Trophoblast cell (in vitro differentiated cells and primary cell): Measurements from ENCODE around the gene RECQL5.
A peak's percentile ranks its signal among the peaks of the same experiment; 100 is the strongest.
"Not testable (repeated sequence)": the region's sequence is repeated elsewhere in the genome, so short reads cannot be mapped to it uniquely, and the experiment has no call there.

ENCODE experiments used
- DNase-seq, 2 donors: peaks; one replicate each; pipeline ENCODE4 v3.0.0-alpha.2; 2016
- H2AFZ ChIP-seq: 2 replicates; pipeline ENCODE4 v1.6.1; 2013; ENCODE audit warnings: low read length, moderate library complexity, mild to moderate bottlenecking; ENCODE audit not compliant: insufficient read depth, poor library complexity
- H2AK5ac ChIP-seq: 2 replicates; pipeline ENCODE4 v1.6.1; 2013; ENCODE audit warnings: mild to moderate bottlenecking, low read length
- H2BK120ac ChIP-seq: 2 replicates; pipeline ENCODE4 v1.6.1; 2013; ENCODE audit warnings: low read length, mild to moderate bottlenecking, moderate library complexity; ENCODE audit not compliant: insufficient read depth, poor library complexity
- H2BK12ac ChIP-seq: 2 replicates; pipeline ENCODE4 v1.6.1; 2013; ENCODE audit warnings: mild to moderate bottlenecking, low read length, moderate library complexity
- H2BK5ac ChIP-seq: 2 replicates; pipeline ENCODE4 v1.6.1; 2013; ENCODE audit warnings: low read length, low read depth, moderate library complexity, mild to moderate bottlenecking; ENCODE audit not compliant: poor library complexity
- H3K14ac ChIP-seq: 2 replicates; pipeline ENCODE4 v1.6.1; 2013; ENCODE audit warnings: mild to moderate bottlenecking, low read length
- H3K18ac ChIP-seq: 2 replicates; pipeline ENCODE4 v1.6.1; 2013; ENCODE audit warnings: mild to moderate bottlenecking, low read length
- H3K23ac ChIP-seq: 2 replicates; pipeline ENCODE4 v1.6.1; 2013; ENCODE audit warnings: low read length
- H3K27ac ChIP-seq: 2 replicates; pipeline ENCODE4 v1.5.1; 2013; ENCODE audit warnings: low read depth, mild to moderate bottlenecking, inconsistent platforms, low read length, moderate library complexity
- H3K27me3 ChIP-seq: 2 replicates; pipeline ENCODE4 v1.6.1; 2013; ENCODE audit warnings: inconsistent platforms, mild to moderate bottlenecking, low read length, moderate library complexity; ENCODE audit not compliant: insufficient read depth
- H3K36me3 ChIP-seq, 2 experiments: 1 replicate in 1 of 2; 2 replicates in 1 of 2; pipeline ENCODE4 v1.6.1; 2013; ENCODE audit warnings: low read length in 2 of 2, mild to moderate bottlenecking in 2 of 2, moderate library complexity in 1 of 2; ENCODE audit not compliant: insufficient read depth in 2 of 2, control insufficient read depth in 1 of 2
- H3K4ac ChIP-seq: 2 replicates; pipeline ENCODE4 v1.6.1; 2013; ENCODE audit warnings: low read depth, mild to moderate bottlenecking, low read length, moderate library complexity
- H3K4me1 ChIP-seq, 2 experiments: 1 replicate in 1 of 2; 2 replicates in 1 of 2; pipeline ENCODE4 v1.6.1; 2013; ENCODE audit warnings: low read length in 2 of 2, mild to moderate bottlenecking in 2 of 2, moderate library complexity in 1 of 2; ENCODE audit not compliant: insufficient read depth in 2 of 2, control insufficient read depth in 1 of 2
- H3K4me2 ChIP-seq: 2 replicates; pipeline ENCODE4 v1.6.1; 2013; ENCODE audit warnings: inconsistent platforms, mild to moderate bottlenecking, low read length, moderate library complexity
- H3K4me3 ChIP-seq: 2 replicates; pipeline ENCODE4 v1.5.1; 2013; ENCODE audit warnings: mild to moderate bottlenecking, low read depth, low read length, inconsistent platforms
- H3K79me1 ChIP-seq: one replicate; pipeline ENCODE4 v1.6.1; 2013; ENCODE audit warnings: low read length
- H3K79me2 ChIP-seq: 2 replicates; pipeline ENCODE4 v1.6.1; 2013; ENCODE audit warnings: low read length, mild to moderate bottlenecking; ENCODE audit not compliant: control insufficient read depth, insufficient read depth, poor library complexity
- H3K9ac ChIP-seq: 2 replicates; pipeline ENCODE4 v1.6.1; 2013; ENCODE audit warnings: mild to moderate bottlenecking, low read length
- H3K9me3 ChIP-seq: 2 replicates; pipeline ENCODE4 v1.6.1; 2013; ENCODE audit warnings: low read depth, mild to moderate bottlenecking, control low read depth, inconsistent platforms, low read length; ENCODE audit not compliant: insufficient read depth
- H4K12ac ChIP-seq: 2 replicates; pipeline ENCODE4 v1.6.1; 2013; ENCODE audit warnings: low read depth, mild to moderate bottlenecking, low read length, moderate library complexity
- H4K8ac ChIP-seq: 2 replicates; pipeline ENCODE4 v1.6.1; 2013; ENCODE audit warnings: low read depth, mild to moderate bottlenecking, low read length, moderate library complexity
- H4K91ac ChIP-seq: one replicate; pipeline ENCODE4 v1.6.1; 2013; ENCODE audit warnings: low read depth, mild to moderate bottlenecking, low read length, moderate library complexity
- WGBS: extraction: QIAGEN DNeasy Blood & Tissue Kit; methylation state at CpG from one replicate; pipeline ENCODE4 v1.1.7; 2013; ENCODE audit warnings: missing lambda C conversion rate; ENCODE audit not compliant: insufficient read length, insufficient coverage; ENCODE audit errors: extremely low coverage; 5-methylcytosine and 5-hydroxymethylcytosine counted together

Gene RECQL5

GRCh38 chr17:75639771-75640555, 27.0 kb downstream of the RECQL5 start:
- Histone ChIP-seq H2BK5ac (no peak overlapping the region), H3K79me2 (no peaks in the 10 kb centered on the region), H4K12ac (no peak overlapping the region), H3K4me1 (peaks cover 33% of the 10 kb centered on the region in 2 experiments), H2AFZ (no peak overlapping the region), H3K18ac (no peak overlapping the region), H3K4me3 (no peak overlapping the region), H4K91ac (peak overlapping the region; percentile 40), H3K23ac (no peak overlapping the region), H3K4me2 (peak overlapping the region; percentile 7), H3K36me3 (peaks cover 0 to 4% of the 10 kb centered on the region in 2 experiments), H3K27ac (no peak overlapping the region), H3K79me1 (peaks cover 22% of the 10 kb centered on the region), H4K8ac (no peak overlapping the region), H3K9me3 (peaks cover 1% of the 10 kb centered on the region), H3K4ac (no peak overlapping the region), H3K9ac (no peak overlapping the region), H3K27me3 (no peaks in the 10 kb centered on the region), H3K14ac (peak overlapping the region; percentile 18), H2BK12ac (peak overlapping the region; percentile 8), H2BK120ac (peak overlapping the region; percentile 18), H2AK5ac (peak overlapping the region; percentile 27)
- DNase-seq, result peak; percentile 63 to 83
- no CpG with 5 or more reads among the region's 30 CpGs for WGBS

DNA sequence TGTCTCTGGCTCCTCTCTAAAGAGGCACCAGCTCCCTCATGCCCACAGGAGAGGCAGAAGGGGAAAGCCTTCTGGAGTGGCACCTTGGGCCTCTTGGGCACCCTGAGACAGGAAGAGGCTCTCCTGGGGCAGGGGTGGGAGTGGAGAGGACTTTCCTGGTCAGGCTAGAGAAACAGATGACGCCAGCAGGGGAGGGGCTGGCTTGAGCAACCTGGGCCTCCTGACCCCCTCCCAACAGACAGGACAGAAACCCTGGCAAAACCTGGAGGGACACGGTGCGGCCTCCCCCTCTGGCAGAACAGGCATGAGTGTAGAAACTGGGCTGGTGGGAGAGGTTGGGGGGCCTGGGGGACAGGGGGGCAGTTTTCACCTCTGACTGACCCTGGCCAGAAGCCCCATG, 27.6 kb downstream of the RECQL5 start:
- Histone ChIP-seq H3K9ac (no peak overlapping the region), H3K27ac (no peak overlapping the region), H3K79me1 (peaks cover 22% of the 10 kb centered on the region), H3K9me3 (peaks cover 1% of the 10 kb centered on the region), H3K23ac (no peak overlapping the region), H3K4me2 (no peak overlapping the region), H2BK120ac (no peak overlapping the region), H4K91ac (peak overlapping the region; percentile 29), H3K14ac (no peak overlapping the region), H2AK5ac (no peak overlapping the region), H2BK12ac (no peak overlapping the region), H4K12ac (no peak overlapping the region), H3K36me3 (peaks cover 0 to 4% of the 10 kb centered on the region in 2 experiments), H4K8ac (no peak overlapping the region), H3K18ac (peak overlapping the region; percentile 20), H2BK5ac (no peak overlapping the region), H2AFZ (no peak overlapping the region), H3K79me2 (no peaks in the 10 kb centered on the region), H3K4ac (no peak overlapping the region), H3K4me1 (peaks cover 33 to 36% of the 10 kb centered on the region in 2 experiments), H3K4me3 (no peak overlapping the region), H3K27me3 (no peaks in the 10 kb centered on the region)
- no CpG with 5 or more reads among the region's 3 CpGs for WGBS
- no peak for DNase-seq

GRCh38 chr17:75638893-75639292, 28.1 kb downstream of the RECQL5 start:
- H4K12ac ChIP-seq, result no peak overlapping the region
- no peak overlapping the region for H3K14ac ChIP-seq
- H4K91ac ChIP-seq, result no peak overlapping the region
- H2BK120ac ChIP-seq, result no peak overlapping the region
- H3K79me1 ChIP-seq, result peaks cover 22% of the 10 kb centered on the region
- no peak overlapping the region for H2BK12ac ChIP-seq
- no peak overlapping the region for H3K4ac ChIP-seq
- no peak overlapping the region for H2AFZ ChIP-seq
- no CpG with 5 or more reads among the region's 13 CpGs for WGBS
- no peak overlapping the region for H3K4me3 ChIP-seq
- H3K79me2 ChIP-seq, result no peaks in the 10 kb centered on the region
- no peak overlapping the region for H3K18ac ChIP-seq
- DNase-seq, result no peak
- no peak overlapping the region for H3K27ac ChIP-seq
- no peak overlapping the region for H2AK5ac ChIP-seq
- H3K23ac ChIP-seq, result no peak overlapping the region
- no peak overlapping the region for H4K8ac ChIP-seq
- H3K4me1 ChIP-seq, result peaks cover 38 to 40% of the 10 kb centered on the region in 2 experiments
- no peak overlapping the region for H3K4me2 ChIP-seq
- no peak overlapping the region for H2BK5ac ChIP-seq
- H3K9me3 ChIP-seq, result peaks cover 1% of the 10 kb centered on the region
- no peak overlapping the region for H3K9ac ChIP-seq
- H3K36me3 ChIP-seq, result peaks cover 0 to 4% of the 10 kb centered on the region in 2 experiments
- no peaks in the 10 kb centered on the region for H3K27me3 ChIP-seq

GRCh38 chr17:75638039-75638438, 28.9 kb downstream of the RECQL5 start:
- DNase-seq, H3K4ac ChIP-seq, H3K4me3 ChIP-seq, H3K9me3 ChIP-seq, H3K14ac ChIP-seq, H2AFZ ChIP-seq, H3K23ac ChIP-seq, H2AK5ac ChIP-seq, H2BK120ac ChIP-seq, H3K4me2 ChIP-seq, H3K79me2 ChIP-seq, H3K9ac ChIP-seq, H3K18ac ChIP-seq, H2BK5ac ChIP-seq, H4K8ac ChIP-seq, H2BK12ac ChIP-seq, H3K27me3 ChIP-seq, H3K27ac ChIP-seq, H3K36me3 ChIP-seq, H4K12ac ChIP-seq, H4K91ac ChIP-seq: not testable (repeated sequence)
- Histone ChIP-seq H3K4me1 (peaks cover 36 to 39% of the 10 kb centered on the region in 2 experiments), H3K79me1 (peaks cover 19% of the 10 kb centered on the region)
- no CpG with 5 or more reads among the region's 12 CpGs for WGBS
